Fibroblast of skin of abdomen (primary cell): ENCODE results near the gene FTL. TPM values are rescaled to one million over a fixed set of nuclear protein-coding genes. Genes with fewer than 3 reads are reported as not detected.
"Not testable (repeated sequence)": the region's sequence is repeated elsewhere in the genome, so short reads cannot be mapped to it uniquely, and the experiment has no call there.

Experiments used
- DNase-seq: peaks from one replicate; pipeline ENCODE4 v3.0.0-alpha.2; 2013
- polyA plus RNA-seq, 2 experiments: library from polyadenylated mRNA; unstranded; fragments of 120-200 nt; gene quantifications; one replicate each; pipeline ENCODE4 v1.2.1, GENCODE V29; 2013; ENCODE audit not compliant: insufficient read length in 2 of 2

The FTL gene
- polyA plus RNA-seq (2013, experiment 1 of 2; ENCODE audit: insufficient read length), result 3,036 TPM
- polyA plus RNA-seq (2013, experiment 2 of 2; ENCODE audit: insufficient read length), result 2,921 TPM

DNA sequence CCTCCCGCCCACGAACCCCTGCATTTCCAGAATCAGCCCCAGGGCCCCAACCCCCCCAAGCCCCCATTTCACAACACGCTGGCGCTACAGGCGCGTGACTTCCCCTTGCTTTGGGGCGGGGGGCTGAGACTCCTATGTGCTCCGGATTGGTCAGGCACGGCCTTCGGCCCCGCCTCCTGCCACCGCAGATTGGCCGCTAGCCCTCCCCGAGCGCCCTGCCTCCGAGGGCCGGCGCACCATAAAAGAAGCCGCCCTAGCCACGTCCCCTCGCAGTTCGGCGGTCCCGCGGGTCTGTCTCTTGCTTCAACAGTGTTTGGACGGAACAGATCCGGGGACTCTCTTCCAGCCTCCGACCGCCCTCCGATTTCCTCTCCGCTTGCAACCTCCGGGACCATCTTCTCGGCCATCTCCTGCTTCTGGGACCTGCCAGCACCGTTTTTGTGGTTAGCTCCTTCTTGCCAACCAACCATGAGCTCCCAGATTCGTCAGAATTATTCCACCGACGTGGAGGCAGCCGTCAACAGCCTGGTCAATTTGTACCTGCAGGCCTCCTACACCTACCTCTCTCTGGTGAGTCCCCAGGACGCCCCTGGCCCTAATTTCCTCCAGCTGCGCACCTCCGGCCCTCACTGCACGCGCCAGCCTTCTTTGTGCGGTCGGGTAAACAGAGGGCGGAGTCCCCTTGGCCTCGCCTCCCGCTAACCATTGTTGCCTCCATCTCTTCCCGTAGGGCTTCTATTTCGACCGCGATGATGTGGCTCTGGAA is at the start of gene FTL:
TSS of gene FTL (plus strand) at position 270 of the 766 bp plus-strand sequence. CDS start at position 469, 199 bp downstream.
- peak; percentile 97 for DNase-seq

DNA sequence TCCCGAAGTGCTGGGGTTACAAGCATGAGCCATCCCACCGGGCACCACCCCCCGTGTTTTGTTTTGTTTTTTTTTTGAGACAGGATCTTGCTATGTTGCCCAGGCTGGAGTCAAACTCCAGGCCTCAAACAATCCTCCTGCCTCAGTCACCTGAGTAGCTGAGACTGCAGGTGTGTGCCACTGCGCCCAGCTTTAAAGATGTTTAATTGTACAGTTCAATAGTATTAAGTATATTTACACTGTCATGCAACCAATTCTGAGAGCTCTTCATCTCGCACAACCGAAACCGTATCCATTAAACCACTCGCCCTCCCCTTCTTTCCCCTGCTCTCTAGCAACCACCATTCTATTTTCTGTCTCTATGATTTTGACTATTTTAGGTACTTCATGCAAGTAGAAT is 49.4 kb upstream of the FTL start:
- DNase-seq, result no peak

- DNase-seq, result no peak
Observed at GRCh38 chr19:48918071-48918470, 47.0 kb upstream of the FTL start.

DNA sequence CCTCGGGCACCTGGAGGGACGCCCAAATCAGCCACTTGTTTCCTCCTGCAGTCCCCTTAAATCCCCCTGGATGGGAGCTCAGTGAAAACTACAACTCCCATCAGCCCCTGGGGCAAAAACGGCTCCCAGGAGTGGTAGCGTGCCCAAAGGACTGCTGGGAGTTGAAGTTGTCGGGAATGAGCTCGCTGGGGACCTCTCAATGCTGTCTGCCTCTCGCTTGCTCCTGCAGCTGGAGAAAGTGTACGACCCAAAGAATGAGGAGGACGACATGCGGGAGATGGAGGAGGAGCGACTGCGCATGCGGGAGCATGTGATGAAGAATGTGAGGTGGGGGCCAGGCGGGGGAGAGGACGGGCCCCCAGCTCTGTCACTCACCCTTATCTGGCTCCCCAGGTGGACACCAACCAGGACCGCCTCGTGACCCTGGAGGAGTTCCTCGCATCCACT is 46.3 kb upstream of the FTL start:
- DNase-seq, result no peak

DNA sequence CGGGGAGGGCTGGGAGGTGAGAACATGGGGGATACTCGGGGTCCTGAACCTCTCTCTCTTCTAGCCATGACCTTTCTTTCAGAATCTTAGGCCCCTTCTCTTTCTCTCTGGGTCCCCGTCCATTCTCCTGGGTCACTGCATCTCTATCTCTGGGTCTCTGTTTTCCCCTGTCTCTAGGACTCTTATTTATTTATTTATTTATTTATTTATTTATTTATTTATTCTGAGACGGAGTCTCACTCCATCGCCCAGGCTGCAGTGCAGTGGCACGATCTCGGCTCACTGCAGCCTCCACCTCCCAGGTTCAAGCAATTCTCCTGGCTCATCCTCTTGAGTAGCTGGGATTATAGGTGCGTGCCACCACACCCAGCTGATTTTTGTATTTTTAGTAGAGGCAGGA is 45.8 kb upstream of the FTL start:
- not testable (repeated sequence) for DNase-seq

- no peak for DNase-seq
Observed at GRCh38 chr19:48920949-48921348, 44.2 kb upstream of the FTL start.

GRCh38 chr19:48921721-48922500 is 43.2 kb upstream of the FTL start:
- no peak for DNase-seq

- no peak for DNase-seq
Observed at GRCh38 chr19:48922548-48923490, 42.3 kb upstream of the FTL start.

DNA sequence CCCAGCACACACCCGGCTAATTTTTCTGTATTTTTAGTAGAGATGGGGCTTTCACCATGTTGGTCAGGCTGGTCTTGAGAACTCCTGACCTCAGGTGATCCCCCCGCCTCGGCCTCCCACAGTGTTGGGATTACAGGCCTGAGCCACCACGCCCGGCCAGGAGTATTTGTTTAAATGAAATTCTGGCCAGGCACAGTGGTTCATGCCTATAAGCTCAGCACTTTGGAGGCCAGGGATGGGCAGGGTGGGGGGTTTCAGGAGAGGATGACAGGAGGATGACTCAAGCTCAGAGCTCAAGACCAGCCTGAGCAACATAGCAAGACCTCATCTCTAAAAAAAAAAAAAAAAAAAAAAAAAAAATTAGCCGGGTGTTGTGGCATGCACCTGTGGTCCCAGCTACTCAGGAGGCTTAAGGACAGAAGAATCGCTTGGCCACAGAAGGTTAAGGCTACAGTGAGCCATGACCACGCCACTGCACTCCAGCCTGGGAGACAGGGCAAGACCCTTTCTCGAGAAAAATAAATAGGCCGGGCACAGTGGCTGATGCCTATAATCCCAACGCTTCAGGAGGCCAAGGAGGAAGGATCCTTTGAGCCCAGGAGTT is 39.8 kb upstream of the FTL start:
- DNase-seq, result peak; percentile 73

GRCh38 chr19:48925890-48926289 is 39.2 kb upstream of the FTL start:
- DNase-seq, result not testable (repeated sequence)

- peak; percentile 95 for DNase-seq
Observed at GRCh38 chr19:48926909-48927308, 38.2 kb upstream of the FTL start.

DNA sequence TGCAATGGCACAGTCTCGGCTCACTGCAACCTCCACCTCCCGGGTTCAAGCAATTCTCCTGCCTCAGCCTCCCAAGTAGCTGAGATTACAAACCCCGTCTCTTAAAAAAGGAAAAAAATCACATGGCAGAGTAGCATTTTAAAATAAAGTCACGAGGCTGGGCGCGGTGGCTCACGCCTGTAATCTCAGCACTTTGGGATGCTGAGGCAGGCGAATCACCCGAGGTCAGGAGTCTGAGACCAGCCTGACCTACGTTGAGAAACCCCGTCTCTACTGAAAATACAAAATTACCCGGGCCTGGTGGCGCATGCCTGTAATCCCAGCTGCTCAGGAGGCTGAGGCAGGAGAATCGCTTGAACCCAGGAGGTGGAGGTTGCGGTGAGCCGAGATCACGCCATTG is 37.4 kb upstream of the FTL start:
- not testable (repeated sequence) for DNase-seq

- peak; percentile 9 for DNase-seq
Observed at GRCh38 chr19:48928164-48929025, 36.7 kb upstream of the FTL start.

DNA sequence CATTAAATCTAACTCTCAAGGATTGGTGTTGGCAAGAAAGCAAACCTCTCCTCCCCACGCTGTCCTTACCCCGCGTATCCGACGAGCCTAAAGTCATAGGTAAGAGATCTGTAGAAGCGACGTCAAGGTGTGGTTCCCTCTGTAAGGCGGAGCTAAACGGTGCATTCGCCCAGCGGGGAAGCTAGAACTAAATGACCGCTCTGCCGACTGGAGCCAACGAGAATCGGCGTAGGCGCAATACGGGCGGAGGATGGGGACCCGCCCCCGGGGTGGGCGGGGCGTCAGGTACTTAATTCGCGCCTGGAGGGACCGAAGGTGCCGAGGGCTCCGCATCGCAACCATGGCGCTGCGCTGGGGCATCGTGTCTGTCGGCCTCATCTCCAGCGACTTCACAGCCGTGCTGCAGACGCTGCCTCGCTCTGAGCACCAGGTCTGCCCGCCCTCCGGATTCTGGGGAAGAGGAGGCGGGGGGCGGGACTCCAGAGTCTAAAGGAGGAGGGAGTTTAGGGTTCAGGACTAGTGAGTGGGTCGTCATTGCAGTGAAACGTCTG is 31.7 kb upstream of the FTL start, which contains the start of gene DHDH:
TSS of gene DHDH (plus strand) at position 318 of the 551 bp plus-strand sequence. CDS start at position 341, 23 bp downstream.
- peak; percentile 26 for DNase-seq

- no peak for DNase-seq
Observed at GRCh38 chr19:48934837-48935236, 30.3 kb upstream of the FTL start.

DNA sequence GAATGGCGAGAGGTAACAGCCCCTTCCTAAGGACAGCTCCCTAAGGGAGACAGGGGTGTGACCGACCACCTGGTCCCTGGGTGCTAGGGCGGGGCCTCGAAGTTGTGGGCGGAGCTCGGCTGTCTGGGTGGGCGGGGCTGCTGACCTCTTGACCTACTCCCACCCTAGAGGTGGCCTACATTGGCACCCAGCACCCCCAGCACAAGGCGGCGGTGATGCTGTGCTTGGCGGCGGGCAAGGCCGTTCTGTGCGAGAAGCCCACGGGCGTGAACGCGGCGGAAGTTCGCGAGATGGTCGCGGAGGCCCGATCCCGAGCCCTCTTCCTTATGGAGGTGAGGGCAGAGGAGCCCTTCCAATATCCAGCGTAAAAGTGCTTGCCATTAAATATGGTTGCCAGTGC is 29.2 kb upstream of the FTL start:
- DNase-seq, result no peak

DNA sequence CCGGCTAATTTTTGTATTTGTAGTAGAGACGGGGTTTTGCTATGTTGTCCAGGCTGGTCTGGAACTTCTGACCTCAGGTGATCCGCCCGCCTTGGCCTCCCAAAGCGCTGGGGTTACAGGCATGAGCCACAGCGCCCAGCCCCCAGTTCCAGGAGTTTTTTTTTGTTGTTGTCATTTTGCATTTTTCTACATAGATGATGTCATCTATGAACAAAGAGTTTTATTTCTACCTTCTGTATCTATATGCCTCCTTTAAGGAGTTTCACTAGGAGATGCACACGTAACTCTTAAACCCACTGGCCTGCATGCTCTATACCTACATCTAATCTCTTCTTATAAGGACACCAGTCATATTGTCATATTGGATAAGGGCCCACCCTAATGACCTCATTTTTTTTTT is 26.9 kb upstream of the FTL start:
- DNase-seq, result no peak

DNA sequence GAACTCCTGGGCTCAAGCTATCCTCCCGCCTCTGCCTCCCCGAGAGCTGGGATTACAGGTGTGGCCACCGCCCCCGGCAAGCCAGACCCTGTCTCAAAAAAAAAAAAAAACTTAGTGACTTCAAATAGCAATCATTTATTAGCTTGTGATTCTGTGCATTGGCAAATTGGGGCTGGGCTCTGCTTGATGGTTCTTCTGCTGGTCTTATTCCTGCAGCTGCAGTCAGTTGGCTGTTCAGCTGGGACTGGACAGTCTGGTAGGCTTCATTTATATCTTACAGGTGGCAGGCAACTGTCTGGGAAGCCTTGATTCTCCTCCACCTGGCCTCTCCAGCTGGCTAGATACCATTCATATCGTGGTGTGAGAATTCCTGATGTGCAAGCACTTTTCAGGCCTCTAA is 24.2 kb upstream of the FTL start:
- DNase-seq, result no peak

GRCh38 chr19:48943081-48943480 is 22.0 kb upstream of the FTL start:
- DNase-seq, result no peak

DNA sequence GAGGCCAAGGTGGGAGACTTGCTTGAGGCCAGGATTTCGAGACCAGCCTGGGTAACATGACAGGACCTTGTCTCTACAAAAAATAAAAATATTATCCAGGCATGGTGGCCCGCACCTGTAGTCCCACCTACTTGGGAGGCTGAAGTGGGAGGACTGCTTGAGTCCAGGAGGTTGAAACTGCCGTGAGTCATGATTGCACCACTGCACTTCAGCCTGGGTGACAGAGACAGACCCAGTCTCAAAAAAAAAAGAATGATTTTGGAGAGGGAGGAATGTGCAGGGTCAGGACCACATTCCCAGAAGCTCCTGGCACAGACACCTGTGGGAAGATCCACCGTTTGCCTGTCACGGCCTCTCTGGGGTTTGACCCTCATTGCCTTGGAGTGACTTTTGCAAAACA is 19.7 kb upstream of the FTL start:
- DNase-seq, result no peak

GRCh38 chr19:48945817-48946216 is 19.3 kb upstream of the FTL start:
- DNase-seq, result no peak
